ENCODE data around the gene CASK.

GRCh38 chrX:41750716-41751115, 172.6 kb downstream of the CASK start:
- TF ChIP-seq CTCF (conservative IDR thresholded peaks at IDR 0.05) (no peak), EZH2 (IDR thresholded peaks at IDR 0.05; ENCODE audit: low read depth) (no peak)

Data from PC-9 (cell line).